Endothelial cell of umbilical vein (primary cell): Measurements from ENCODE around the gene SLC10A7. TPM values are rescaled to one million over a fixed set of nuclear protein-coding genes. Genes with fewer than 3 reads are reported as not detected.

Source experiments
- BruUV-seq: library from RNA; stranded (reverse); fragments of 400-500 nt; replicated peaks from 2 replicates; lab custom pipeline; 2021; lab: Mats Ljungman, UMichigan
- CTCF ChIA-PET: fragments of 300-600, 350-600 bp; sonication (Branson Sonifier 250); formaldehyde crosslinking; loops from one replicate; lab custom pipeline; 2021; ENCODE audit warnings: antibody characterized with exemption, inconsistent platforms; lab: Charles Lee
- POLR2A ChIA-PET: fragments of 300-600, 350-600 bp; sonication (Branson Sonifier 250); formaldehyde crosslinking; loops from one replicate; lab custom pipeline; 2021; ENCODE audit warnings: antibody characterized with exemption, inconsistent platforms; lab: Charles Lee
- DNase-seq: peaks from one replicate; pipeline ENCODE4 v3.0.0-alpha.2; 2011; ENCODE audit warnings: low read depth, low spot score
- FAIRE-seq: peaks from 2 replicates; lab custom pipeline; 2011; peaks lifted over from hg19 to GRCh38; lab: Jason Lieb, UNC
- H2AFZ ChIP-seq: 2 replicates; pipeline ENCODE4 v1.6.0; 2012; ENCODE audit warnings: low read depth, low read length, control low read depth, inconsistent platforms
- H3K27ac ChIP-seq: 2 replicates; pipeline ENCODE4 v1.5.1; 2011; ENCODE audit warnings: low read depth, mild to moderate bottlenecking, control low read depth, low read length, moderate library complexity; ENCODE audit not compliant: insufficient read depth
- H3K27me3 ChIP-seq, 2 experiments: 2 replicates each; pipeline versions ENCODE4 v1.6.0 to v1.6.1; 2011; ENCODE audit warnings: low read length in 2 of 2, mixed read lengths in 1 of 2; ENCODE audit not compliant: control insufficient read depth in 2 of 2, insufficient read depth in 2 of 2
- H3K36me3 ChIP-seq, 2 experiments: 2 replicates in 1 of 2; 3 replicates in 1 of 2; pipeline ENCODE4 v1.5.1; 2011; ENCODE audit warnings: low read length in 2 of 2, mild to moderate bottlenecking in 1 of 2, moderate library complexity in 1 of 2; ENCODE audit not compliant: control insufficient read depth in 2 of 2, insufficient read depth in 2 of 2; ENCODE audit errors: extremely low read depth in 1 of 2
- H3K4me1 ChIP-seq: 3 replicates; pipeline ENCODE4 v1.5.1; 2011; ENCODE audit warnings: mild to moderate bottlenecking, low read length; ENCODE audit not compliant: control insufficient read depth, insufficient read depth; ENCODE audit errors: extremely low read depth
- H3K4me2 ChIP-seq: 2 replicates; pipeline ENCODE4 v1.6.1; 2011; ENCODE audit warnings: low read length, control low read depth, mixed read lengths; ENCODE audit not compliant: insufficient read depth
- H3K4me3 ChIP-seq, 3 experiments: fragments of 200-600 bp in 1 of 3; sonication (generic), shearing (Covaris generic) in 1 of 3; replicated peaks in 1 of 3; 2 replicates each; pipeline ENCODE4 v1.5.1; 2011 to 2016; ENCODE audit warnings: control low read depth in 3 of 3, low read length in 3 of 3, mild to moderate bottlenecking in 2 of 3, inconsistent platforms in 1 of 3, low read depth in 1 of 3, moderate library complexity in 1 of 3; ENCODE audit not compliant: insufficient read depth in 1 of 3
- H3K79me2 ChIP-seq: 2 replicates; pipeline ENCODE4 v1.6.0; 2012; ENCODE audit warnings: low read length, inconsistent platforms; ENCODE audit not compliant: control insufficient read depth, insufficient read depth
- H3K9ac ChIP-seq: replicated peaks from 2 replicates; pipeline ENCODE3; 2011; ENCODE audit warnings: low read length, control low read depth; ENCODE audit not compliant: insufficient read depth; ENCODE audit errors: extremely low read depth
- H3K9me1 ChIP-seq: replicated peaks from 3 replicates; pipeline ENCODE4 v1.6.0; 2011; ENCODE audit warnings: mild to moderate bottlenecking, low read length; ENCODE audit not compliant: control insufficient read depth, insufficient read depth; ENCODE audit errors: extremely low read depth
- H3K9me3 ChIP-seq: replicated peaks from 2 replicates; pipeline ENCODE4 v1.5.1; 2012; ENCODE audit warnings: low read length, inconsistent platforms; ENCODE audit not compliant: control insufficient read depth, insufficient read depth
- H4K20me1 ChIP-seq: replicated peaks from 2 replicates; pipeline ENCODE3; 2011; ENCODE audit warnings: mild to moderate bottlenecking, low read length; ENCODE audit not compliant: control insufficient read depth, insufficient read depth; ENCODE audit errors: extremely low read depth
- EZH2 ChIP-seq: IDR thresholded peaks from 2 replicates; pipeline ENCODE4 v1.6.1; 2012; ENCODE audit warnings: borderline replicate concordance, low read depth, mild to moderate bottlenecking, moderate library complexity, low read length, inconsistent platforms; ENCODE audit not compliant: severe bottlenecking
- FOS ChIP-seq: IDR thresholded peaks from 2 replicates; pipeline ENCODE4 v1.6.1; 2011; ENCODE audit warnings: mild to moderate bottlenecking, low read length, moderate library complexity, borderline replicate concordance; ENCODE audit not compliant: insufficient read depth
- GATA2 ChIP-seq: IDR thresholded peaks from 2 replicates; pipeline ENCODE4 v1.7.0; 2011; ENCODE audit warnings: low read depth, mild to moderate bottlenecking, moderate library complexity, mixed read lengths, low read length; ENCODE audit not compliant: insufficient read length, insufficient read depth
- JUN ChIP-seq: IDR thresholded peaks from 2 replicates; pipeline ENCODE4 v1.6.1; 2011; ENCODE audit warnings: borderline replicate concordance, low read depth; ENCODE audit not compliant: insufficient read length, insufficient read depth
- MYC ChIP-seq: IDR thresholded peaks from one replicate; pipeline ENCODE4 v1.6.1; 2011; ENCODE audit warnings: mild to moderate bottlenecking, low read depth, low read length
- POLR2A ChIP-seq: IDR thresholded peaks from 2 replicates; pipeline ENCODE4 v1.6.1; 2012; ENCODE audit warnings: low read depth, mild to moderate bottlenecking, control low read depth, low read length
- POLR2AphosphoS5 ChIP-seq: IDR thresholded peaks from 2 replicates; pipeline ENCODE4 v1.6.1; 2012; ENCODE audit warnings: low read depth, mild to moderate bottlenecking, control low read depth, low read length, moderate library complexity; ENCODE audit not compliant: insufficient read depth
- dilution Hi-C: fragments of 300-500 bp; cut with MboI; formaldehyde crosslinking; loops from one replicate; pipeline ENCODE4 v1.15.0; 2019; ENCODE audit warnings: low sequenced_read_pairs; ENCODE audit not compliant: extremely low pct_ligation_motif_present
- intact Hi-C: fragments of 100-400 bp; cut with micrococcal nuclease; formaldehyde crosslinking; loops from one replicate; pipeline ENCODE4 v1.10.0; 2022
- polyA plus RNA-seq, 4 experiments: library from polyadenylated mRNA; depleted of rRNA in 3 of 4; stranded (reverse) in 3 of 4; unstranded in 1 of 4; fragments of >200 nt; gene quantifications; 2 replicates each; pipeline versions ENCODE4 v1.2.1 to v1.2.3, GENCODE V29; 2011 to 2012; ENCODE audit warnings: missing spikeins in 1 of 4
- total RNA-seq: library from RNA; stranded (reverse); gene quantifications from 2 replicates; pipeline ENCODE4 v1.2.3, GENCODE V29; 2021
- TF ChIP-seq, protein P1 (sequence below): IDR thresholded peaks from 2 replicates; pipeline ENCODE4 v1.6.1; 2011; ENCODE audit not compliant: insufficient read depth, insufficient read length
- TF ChIP-seq, protein P2 (sequence below), 2 donors: IDR thresholded peaks; 1 replicate in 1 of 2; 2 replicates in 1 of 2; pipeline ENCODE4 v1.5.1; 2011; ENCODE audit warnings: low read length in 2 of 2, mild to moderate bottlenecking in 2 of 2, moderate library complexity in 2 of 2, control low read depth in 1 of 2, inconsistent platforms in 1 of 2, low read depth in 1 of 2; ENCODE audit not compliant: insufficient read depth in 1 of 2; ENCODE audit errors: extremely low read depth in 1 of 2

The SLC10A7 gene
- total and polyA plus RNA-seq, 2 donors (not counting 3 experiments of a cell fraction or from before 2014, with no cell fraction given): 13.6 to 20.4 TPM

DNA sequence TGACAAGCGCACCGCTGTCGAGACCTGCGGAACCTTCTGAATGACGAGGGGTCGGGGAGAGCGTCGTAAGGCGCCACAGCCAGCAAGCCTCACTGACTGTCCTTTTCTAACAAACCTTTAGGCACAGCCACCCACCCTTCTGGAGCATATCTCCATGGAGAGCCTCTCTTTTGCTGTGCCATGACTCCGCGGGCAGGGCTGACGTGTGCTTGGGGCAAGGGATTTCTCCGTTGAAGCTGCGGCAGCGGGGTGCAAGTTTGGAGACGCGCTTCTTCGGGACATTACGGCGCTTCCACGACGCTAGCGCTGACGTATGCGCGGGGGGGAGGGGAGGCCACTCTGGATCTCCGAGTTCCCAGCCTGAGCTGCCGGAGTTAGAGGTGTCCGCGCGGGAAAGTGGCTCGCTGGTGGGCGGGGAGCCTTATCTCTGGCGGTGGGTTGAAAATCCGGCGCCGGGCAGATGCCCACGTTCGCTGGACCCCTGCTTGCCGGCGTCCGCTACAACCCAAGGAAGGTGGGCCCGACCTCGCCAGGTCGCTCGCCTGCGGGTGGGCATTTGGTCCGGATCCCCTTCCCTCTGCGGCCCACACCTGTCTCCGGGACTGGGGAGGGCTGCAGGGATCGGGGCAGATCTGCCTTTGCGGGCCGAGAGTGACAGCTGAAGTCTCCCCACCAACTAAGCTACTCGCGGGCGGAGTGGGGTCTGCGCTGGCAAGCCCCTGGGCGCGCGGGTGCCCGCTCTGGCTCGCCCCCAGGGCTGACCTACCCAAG is 543 bp upstream of the SLC10A7 start:
- CTCF ChIA-PET: interaction anchor here (0.9 to 4.1 kb wide), 5 partner anchors 10 to 193 kb away, joined by 3 to 35 read pairs (median 3); no protein-coding TSS in a partner anchor
- intact Hi-C loops: loop anchor here (10.0 kb wide), 1 partner anchor 587 kb away; the partner anchor contains the start of gene ZNF827

More for the DNA sequence above, 543 bp upstream of the SLC10A7 start:
- FAIRE-seq (peak; percentile 85), DNase-seq (peak; percentile 85)
- Histone ChIP-seq H3K27ac (peak overlapping the region; percentile 73), H3K9ac (peak overlapping the region; percentile 96), H3K4me3 (peak overlapping the region; percentile 84 to 99 (median 90)), H3K79me2 (peaks cover 22% of the 10 kb centered on the region), H3K36me3 (no peaks in the 10 kb centered on the region), H4K20me1 (no peaks in the 10 kb centered on the region), H3K4me2 (peak overlapping the region; percentile 83), H3K9me1 (no peaks in the 10 kb centered on the region), H3K4me1 (peaks cover 17% of the 10 kb centered on the region), H3K27me3 (no peaks in the 10 kb centered on the region), H2AFZ (peak overlapping the region; percentile 99), H3K9me3 (no peaks in the 10 kb centered on the region)
- dilution Hi-C loops: no loop called here
- no peak for TF ChIP-seq MYC
- no peak for TF ChIP-seq FOS
- TF ChIP-seq EZH2: no peak
- TF ChIP-seq GATA2: no peak
- TF ChIP-seq POLR2AphosphoS5: peak; percentile 52
- TF ChIP-seq POLR2A: peak; percentile 38
- TF ChIP-seq, protein P1, sequence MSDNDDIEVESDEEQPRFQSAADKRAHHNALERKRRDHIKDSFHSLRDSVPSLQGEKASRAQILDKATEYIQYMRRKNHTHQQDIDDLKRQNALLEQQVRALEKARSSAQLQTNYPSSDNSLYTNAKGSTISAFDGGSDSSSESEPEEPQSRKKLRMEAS: no peak
- TF ChIP-seq JUN: no peak
- TF ChIP-seq, protein P2, sequence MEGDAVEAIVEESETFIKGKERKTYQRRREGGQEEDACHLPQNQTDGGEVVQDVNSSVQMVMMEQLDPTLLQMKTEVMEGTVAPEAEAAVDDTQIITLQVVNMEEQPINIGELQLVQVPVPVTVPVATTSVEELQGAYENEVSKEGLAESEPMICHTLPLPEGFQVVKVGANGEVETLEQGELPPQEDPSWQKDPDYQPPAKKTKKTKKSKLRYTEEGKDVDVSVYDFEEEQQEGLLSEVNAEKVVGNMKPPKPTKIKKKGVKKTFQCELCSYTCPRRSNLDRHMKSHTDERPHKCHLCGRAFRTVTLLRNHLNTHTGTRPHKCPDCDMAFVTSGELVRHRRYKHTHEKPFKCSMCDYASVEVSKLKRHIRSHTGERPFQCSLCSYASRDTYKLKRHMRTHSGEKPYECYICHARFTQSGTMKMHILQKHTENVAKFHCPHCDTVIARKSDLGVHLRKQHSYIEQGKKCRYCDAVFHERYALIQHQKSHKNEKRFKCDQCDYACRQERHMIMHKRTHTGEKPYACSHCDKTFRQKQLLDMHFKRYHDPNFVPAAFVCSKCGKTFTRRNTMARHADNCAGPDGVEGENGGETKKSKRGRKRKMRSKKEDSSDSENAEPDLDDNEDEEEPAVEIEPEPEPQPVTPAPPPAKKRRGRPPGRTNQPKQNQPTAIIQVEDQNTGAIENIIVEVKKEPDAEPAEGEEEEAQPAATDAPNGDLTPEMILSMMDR (IDR thresholded peaks at IDR 0.05; ENCODE audit: extremely low read depth in 1 of 2, insufficient read depth in 1 of 2, low read depth in 1 of 2, low read length in 2 of 2): no peak
- POLR2A ChIA-PET: interaction anchor here (1.3 kb wide), 1 partner anchor 114 kb away, joined by 3 read pairs; no protein-coding TSS in a partner anchor
- BruUV-seq: TSS peak; percentile 72
